ENCODE data around the gene GCH1. TPM values are rescaled to one million over a fixed set of nuclear protein-coding genes. Genes with fewer than 3 reads are reported as not detected.
"Not testable (repeated sequence)": the region's sequence is repeated elsewhere in the genome, so short reads cannot be mapped to it uniquely, and the experiment has no call there.

The GCH1 gene
- total RNA-seq, 1 experiment from 2014 or later, result 7.7 TPM

GRCh38 chr14:54928216-54928615, 25.6 kb upstream of the GCH1 start:
- no peak overlapping the region for H3K27ac ChIP-seq (ENCODE audit: low read depth, low read length, poor library complexity, severe bottlenecking)
- peaks cover 6% of the 10 kb centered on the region for H3K4me1 ChIP-seq (ENCODE audit: insufficient read depth, low read length, poor library complexity, severe bottlenecking)
- H3K27me3 ChIP-seq (replicated peaks; ENCODE audit: insufficient read depth, low read depth, low read length, poor library complexity), result no peaks in the 10 kb centered on the region
- no peaks in the 10 kb centered on the region for H3K36me3 ChIP-seq (ENCODE audit: insufficient read depth, low read length, poor library complexity, severe bottlenecking)
- DNase-seq (ENCODE audit: low spot score), result no peak
- TF ChIP-seq EZH2 (IDR thresholded peaks at IDR 0.05; ENCODE audit: borderline replicate concordance, low read depth, low read length, poor library complexity, severe bottlenecking) (no peak), CTCF (conservative IDR thresholded peaks at IDR 0.05; ENCODE audit: low read depth, low read length) (no peak)
- no TSS peak for BruUV-seq (replicated peaks)
- ChIA-PET POLR2A (ENCODE audit: low non-redundant PET) (no interaction called here), CTCF (no interaction called here)
- no peak overlapping the region for H3K4me3 ChIP-seq (ENCODE audit: low read depth, low read length, poor library complexity, severe bottlenecking)
- intact Hi-C loops (cut with micrococcal nuclease; ENCODE audit: unreplicated experiment), result no loop called here
- H3K9me3 ChIP-seq (ENCODE audit: low read depth, low read length, poor library complexity, severe bottlenecking), result no peaks in the 10 kb centered on the region

GRCh38 chr14:54927551-54927950, 24.9 kb upstream of the GCH1 start:
- ChIA-PET CTCF (no interaction called here), POLR2A (ENCODE audit: low non-redundant PET) (no interaction called here)
- no peak for DNase-seq (ENCODE audit: low spot score)
- no peak overlapping the region for H3K27ac ChIP-seq (ENCODE audit: low read depth, low read length, poor library complexity, severe bottlenecking)
- H3K36me3 ChIP-seq (ENCODE audit: insufficient read depth, low read length, poor library complexity, severe bottlenecking), result no peaks in the 10 kb centered on the region
- no peak for TF ChIP-seq EZH2 (IDR thresholded peaks at IDR 0.05; ENCODE audit: borderline replicate concordance, low read depth, low read length, poor library complexity, severe bottlenecking)
- TF ChIP-seq CTCF (conservative IDR thresholded peaks at IDR 0.05; ENCODE audit: low read depth, low read length), result no peak
- H3K27me3 ChIP-seq (replicated peaks; ENCODE audit: insufficient read depth, low read depth, low read length, poor library complexity), result no peaks in the 10 kb centered on the region
- H3K4me1 ChIP-seq (ENCODE audit: insufficient read depth, low read length, poor library complexity, severe bottlenecking), result peaks cover 6% of the 10 kb centered on the region
- intact Hi-C loops (cut with micrococcal nuclease; ENCODE audit: unreplicated experiment), result no loop called here
- no peaks in the 10 kb centered on the region for H3K9me3 ChIP-seq (ENCODE audit: low read depth, low read length, poor library complexity, severe bottlenecking)
- H3K4me3 ChIP-seq (ENCODE audit: low read depth, low read length, poor library complexity, severe bottlenecking), result no peak overlapping the region
- no TSS peak for BruUV-seq (replicated peaks)

GRCh38 chr14:54926570-54926969, 23.9 kb upstream of the GCH1 start:
- H3K9me3 ChIP-seq (ENCODE audit: low read depth, low read length, poor library complexity, severe bottlenecking); BruUV-seq (replicated peaks); intact Hi-C loops (cut with micrococcal nuclease; ENCODE audit: unreplicated experiment); H3K27ac ChIP-seq (ENCODE audit: low read depth, low read length, poor library complexity, severe bottlenecking); H3K27me3 ChIP-seq (replicated peaks; ENCODE audit: insufficient read depth, low read depth, low read length, poor library complexity); CTCF ChIA-PET; H3K4me1 ChIP-seq (ENCODE audit: insufficient read depth, low read length, poor library complexity, severe bottlenecking); H3K36me3 ChIP-seq (ENCODE audit: insufficient read depth, low read length, poor library complexity, severe bottlenecking); DNase-seq (ENCODE audit: low spot score); H3K4me3 ChIP-seq (ENCODE audit: low read depth, low read length, poor library complexity, severe bottlenecking); POLR2A ChIA-PET (ENCODE audit: low non-redundant PET): not testable (repeated sequence)

- Histone ChIP-seq H3K27me3 (replicated peaks; ENCODE audit: insufficient read depth, low read depth, low read length, poor library complexity) (no peaks in the 10 kb centered on the region), H3K4me1 (ENCODE audit: insufficient read depth, low read length, poor library complexity, severe bottlenecking) (no peaks in the 10 kb centered on the region), H3K27ac (ENCODE audit: low read depth, low read length, poor library complexity, severe bottlenecking) (no peak overlapping the region), H3K4me3 (ENCODE audit: low read depth, low read length, poor library complexity, severe bottlenecking) (no peak overlapping the region), H3K36me3 (ENCODE audit: insufficient read depth, low read length, poor library complexity, severe bottlenecking) (no peaks in the 10 kb centered on the region), H3K9me3 (ENCODE audit: low read depth, low read length, poor library complexity, severe bottlenecking) (no peaks in the 10 kb centered on the region)
- no peak for DNase-seq (ENCODE audit: low spot score)
- TF ChIP-seq CTCF (conservative IDR thresholded peaks at IDR 0.05; ENCODE audit: low read depth, low read length) (no peak), EZH2 (IDR thresholded peaks at IDR 0.05; ENCODE audit: borderline replicate concordance, low read depth, low read length, poor library complexity, severe bottlenecking) (no peak)
- no TSS peak for BruUV-seq (replicated peaks)
- CTCF ChIA-PET, result no interaction called here
- POLR2A ChIA-PET (ENCODE audit: low non-redundant PET), result no interaction called here
- intact Hi-C loops (cut with micrococcal nuclease; ENCODE audit: unreplicated experiment), result no loop called here
Measured at GRCh38 chr14:54922598-54922997, 20.0 kb upstream of the GCH1 start.
